GM19328 (cell line): ENCODE results near the gene CDC45.
"Not testable (repeated sequence)": the region's sequence is repeated elsewhere in the genome, so short reads cannot be mapped to it uniquely, and the experiment has no call there.

Experiments
- ATAC-seq: cut with Tn5 transposase; IDR thresholded peaks from one replicate; pipeline ENCODE4 v1.9.1; 2021; ENCODE audit warnings: mild to moderate bottlenecking, moderate library complexity; ENCODE audit not compliant: unreplicated experiment

The CDC45 gene, protein sequence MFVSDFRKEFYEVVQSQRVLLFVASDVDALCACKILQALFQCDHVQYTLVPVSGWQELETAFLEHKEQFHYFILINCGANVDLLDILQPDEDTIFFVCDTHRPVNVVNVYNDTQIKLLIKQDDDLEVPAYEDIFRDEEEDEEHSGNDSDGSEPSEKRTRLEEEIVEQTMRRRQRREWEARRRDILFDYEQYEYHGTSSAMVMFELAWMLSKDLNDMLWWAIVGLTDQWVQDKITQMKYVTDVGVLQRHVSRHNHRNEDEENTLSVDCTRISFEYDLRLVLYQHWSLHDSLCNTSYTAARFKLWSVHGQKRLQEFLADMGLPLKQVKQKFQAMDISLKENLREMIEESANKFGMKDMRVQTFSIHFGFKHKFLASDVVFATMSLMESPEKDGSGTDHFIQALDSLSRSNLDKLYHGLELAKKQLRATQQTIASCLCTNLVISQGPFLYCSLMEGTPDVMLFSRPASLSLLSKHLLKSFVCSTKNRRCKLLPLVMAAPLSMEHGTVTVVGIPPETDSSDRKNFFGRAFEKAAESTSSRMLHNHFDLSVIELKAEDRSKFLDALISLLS

DNA sequence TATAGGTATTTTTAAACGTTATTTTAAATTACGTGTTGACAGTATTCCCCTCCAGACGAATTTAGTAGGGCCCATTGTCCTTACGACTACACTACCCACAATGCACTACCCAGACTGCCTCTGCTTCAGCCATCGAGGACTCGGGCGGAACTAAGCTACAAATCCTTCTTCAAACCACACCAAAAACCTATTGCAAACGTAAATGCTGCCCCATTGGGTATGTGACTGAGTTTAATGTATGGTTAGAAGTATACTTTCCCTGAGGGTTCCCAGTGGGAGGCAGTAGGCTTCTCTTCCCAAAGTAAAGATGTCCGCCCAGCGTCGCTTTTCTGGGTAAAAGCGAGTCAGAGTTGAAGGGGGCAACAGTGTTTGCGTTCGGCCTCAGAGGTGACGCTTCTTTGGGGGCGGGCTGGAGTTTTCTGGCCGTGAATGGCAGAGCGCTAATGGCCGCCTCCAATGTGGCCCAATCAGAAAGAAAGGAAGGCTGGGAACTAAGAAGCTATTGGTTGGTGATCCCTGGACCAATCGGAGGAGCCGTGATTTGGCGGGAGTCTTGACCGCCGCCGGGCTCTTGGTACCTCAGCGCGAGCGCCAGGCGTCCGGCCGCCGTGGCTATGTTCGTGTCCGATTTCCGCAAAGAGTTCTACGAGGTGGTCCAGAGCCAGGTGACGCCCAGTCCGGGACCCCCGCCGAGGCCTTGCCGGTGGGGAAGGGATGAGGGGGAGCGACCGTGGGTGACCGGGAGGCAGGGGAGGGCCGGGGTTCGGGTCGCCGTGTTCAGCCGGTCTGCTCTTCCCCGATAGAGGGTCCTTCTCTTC is at the start of gene CDC45:
Gene CDC45 (plus strand): TSS at position 566 of the 818 bp plus-strand sequence. CDS start 49 bp downstream, at position 615.
- ATAC-seq: peak; percentile 81

DNA sequence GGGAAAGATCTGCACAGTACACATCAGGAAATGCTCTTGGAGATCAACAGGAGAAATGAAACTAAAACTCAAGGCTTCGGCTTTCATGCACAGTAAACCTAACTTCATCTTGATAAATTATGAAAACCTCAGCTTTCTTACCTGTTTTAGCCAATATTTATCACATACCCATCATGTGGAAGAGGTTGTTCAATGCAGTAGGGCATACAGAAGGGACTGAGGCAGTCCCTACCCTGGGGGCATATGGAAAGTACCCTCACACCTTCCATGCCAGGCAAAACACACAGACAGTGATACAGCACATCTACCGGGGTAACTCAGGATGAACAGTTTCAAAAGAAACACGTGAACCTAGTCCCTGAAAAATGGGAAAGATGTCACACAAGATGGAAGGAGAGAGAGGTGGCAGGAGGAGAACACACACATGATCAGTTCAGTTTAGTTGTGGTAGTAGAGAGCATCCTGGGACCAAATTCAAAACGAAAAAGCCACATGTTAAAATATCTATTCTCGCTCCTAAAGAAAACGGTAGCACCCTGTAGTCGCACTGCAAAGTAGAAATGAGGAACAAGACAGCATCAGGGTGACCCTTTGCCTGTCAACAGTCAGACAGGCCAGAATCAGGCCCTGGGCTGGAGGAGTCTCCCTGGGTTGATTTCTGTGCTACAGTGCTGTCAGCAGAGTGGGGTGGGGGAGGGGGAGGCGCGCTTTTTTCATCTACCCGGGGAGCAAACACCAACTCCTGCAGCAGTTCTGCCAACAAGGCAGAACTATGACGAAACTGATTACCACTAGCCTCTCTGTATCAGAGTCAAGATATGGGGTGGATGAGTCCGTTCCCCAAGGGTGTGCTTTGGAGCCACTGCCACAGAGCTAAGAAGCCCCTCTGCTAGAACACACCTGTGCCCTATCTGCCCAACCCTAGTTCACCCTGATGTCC is 49.5 kb upstream of the CDC45 start:
- no peak for ATAC-seq

DNA sequence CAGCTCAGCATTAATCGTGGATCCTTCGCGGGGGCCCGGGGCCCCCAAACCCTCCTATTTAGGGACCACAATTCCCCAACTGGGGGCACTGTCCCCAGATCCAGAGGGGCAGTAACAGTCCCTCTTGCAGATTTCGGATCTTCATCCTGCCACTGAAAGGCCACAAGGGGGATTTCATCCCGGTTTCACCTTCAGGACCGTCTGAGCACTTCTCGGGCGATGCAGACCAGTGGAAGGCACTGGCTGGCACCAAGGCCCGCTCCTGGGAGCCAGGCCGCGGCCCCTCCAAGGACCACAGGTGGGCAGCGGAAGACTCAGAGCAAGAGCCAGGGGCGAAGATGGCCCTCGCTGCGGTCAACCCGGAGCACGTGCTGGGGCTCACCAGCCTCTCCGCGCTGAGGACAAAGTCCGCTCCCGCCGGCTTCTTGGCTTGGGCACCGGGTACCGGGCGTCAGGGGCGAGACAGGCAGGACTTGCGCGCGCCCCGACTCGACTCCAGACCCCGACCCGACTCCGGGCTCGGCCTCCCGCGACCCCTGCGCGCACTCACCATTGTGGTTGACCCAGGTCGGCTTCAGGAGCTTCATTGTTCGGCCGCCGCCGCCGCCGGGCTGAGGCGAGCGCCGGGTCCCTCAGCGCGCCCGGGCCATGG is 48.7 kb upstream of the CDC45 start:
- ATAC-seq: no peak

DNA sequence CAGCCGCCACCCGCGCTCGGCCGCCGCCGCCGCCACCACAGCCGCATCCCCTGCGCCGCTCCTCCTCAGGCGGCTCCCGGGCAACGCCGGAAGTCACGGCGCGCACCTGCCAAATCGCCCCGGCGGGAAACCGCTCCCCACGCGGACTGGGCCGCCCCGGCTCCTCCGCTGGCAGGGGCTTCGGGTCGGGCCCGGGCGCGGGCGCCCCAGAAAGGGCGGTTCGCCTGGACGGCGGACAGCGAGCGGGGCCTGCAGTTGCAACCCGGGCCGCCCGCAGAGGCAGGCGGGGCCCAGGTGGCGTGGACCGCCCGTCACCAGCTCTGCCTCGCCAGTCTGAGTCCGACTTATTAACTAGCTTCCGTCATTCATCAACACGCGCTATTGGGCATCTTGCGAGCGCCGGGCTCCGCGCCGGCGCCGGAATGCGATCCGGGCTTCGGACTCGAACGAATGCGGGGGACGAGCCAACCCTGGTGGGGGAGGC is 48.0 kb upstream of the CDC45 start, which contains the start of gene HIRA:
Gene HIRA (minus strand): TSS at position 85 of the 484 bp plus-strand sequence. CDS start 257 bp downstream, outside the sequence.
- peak; percentile 33 for ATAC-seq

DNA sequence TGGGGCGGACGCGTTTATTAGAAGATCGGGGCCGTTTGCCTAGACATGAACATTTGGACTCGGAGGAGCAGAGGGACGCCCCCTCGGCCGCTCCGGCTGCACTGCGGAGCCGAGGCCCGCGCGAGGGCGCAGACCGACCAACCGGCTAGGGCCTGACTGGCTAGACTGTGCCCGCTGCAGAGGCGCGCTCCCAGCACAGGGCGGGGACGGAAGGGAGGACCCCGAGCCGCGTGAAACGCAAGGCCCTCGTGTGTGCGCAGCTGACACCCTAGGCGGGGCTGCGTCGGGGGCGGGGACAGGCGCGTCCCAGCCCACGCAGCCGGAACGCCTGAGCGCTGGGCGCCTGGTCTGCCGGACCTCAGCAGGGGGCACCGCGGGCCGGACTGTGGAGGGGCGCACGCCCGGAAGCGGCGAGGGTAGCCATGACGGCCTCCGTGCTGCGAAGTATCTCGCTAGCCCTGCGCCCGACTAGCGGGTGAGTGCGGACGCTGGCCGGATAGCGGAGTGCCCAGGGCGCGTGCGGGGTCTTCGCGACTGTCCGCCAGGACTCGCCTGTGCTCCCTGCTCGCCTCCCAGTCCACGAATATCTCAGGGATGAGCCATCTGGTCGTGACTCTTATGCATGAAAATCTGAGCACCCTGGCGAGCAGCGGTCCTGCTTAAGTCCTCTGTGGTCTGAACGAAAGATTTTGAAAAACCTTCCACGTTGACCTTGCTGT is 47.4 kb upstream of the CDC45 start, which contains the start of gene MRPL40:
Gene MRPL40 (plus strand): TSS at position 413 of the 719 bp plus-strand sequence. CDS start 10 bp downstream, at position 423.
- peak; percentile 80 for ATAC-seq

DNA sequence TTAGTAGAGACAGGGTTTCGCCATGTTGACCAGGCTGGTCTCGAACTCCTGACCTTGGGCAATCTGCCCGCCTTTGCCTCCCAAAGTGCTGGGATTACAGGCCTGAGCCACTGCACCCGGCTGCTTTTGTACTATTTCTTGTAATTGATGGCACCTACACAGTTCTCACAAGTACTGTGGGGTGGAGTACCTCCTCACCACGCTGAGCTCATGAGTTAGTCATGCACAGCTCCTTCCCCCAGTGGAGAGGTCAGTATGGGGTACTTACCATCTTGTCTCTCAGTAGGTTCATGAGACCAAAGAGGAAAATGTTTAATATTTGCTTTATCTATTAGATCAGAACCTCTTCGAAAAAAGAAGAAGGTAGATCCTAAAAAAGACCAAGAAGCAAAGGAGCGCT is 45.3 kb upstream of the CDC45 start:
- ATAC-seq: no peak

DNA sequence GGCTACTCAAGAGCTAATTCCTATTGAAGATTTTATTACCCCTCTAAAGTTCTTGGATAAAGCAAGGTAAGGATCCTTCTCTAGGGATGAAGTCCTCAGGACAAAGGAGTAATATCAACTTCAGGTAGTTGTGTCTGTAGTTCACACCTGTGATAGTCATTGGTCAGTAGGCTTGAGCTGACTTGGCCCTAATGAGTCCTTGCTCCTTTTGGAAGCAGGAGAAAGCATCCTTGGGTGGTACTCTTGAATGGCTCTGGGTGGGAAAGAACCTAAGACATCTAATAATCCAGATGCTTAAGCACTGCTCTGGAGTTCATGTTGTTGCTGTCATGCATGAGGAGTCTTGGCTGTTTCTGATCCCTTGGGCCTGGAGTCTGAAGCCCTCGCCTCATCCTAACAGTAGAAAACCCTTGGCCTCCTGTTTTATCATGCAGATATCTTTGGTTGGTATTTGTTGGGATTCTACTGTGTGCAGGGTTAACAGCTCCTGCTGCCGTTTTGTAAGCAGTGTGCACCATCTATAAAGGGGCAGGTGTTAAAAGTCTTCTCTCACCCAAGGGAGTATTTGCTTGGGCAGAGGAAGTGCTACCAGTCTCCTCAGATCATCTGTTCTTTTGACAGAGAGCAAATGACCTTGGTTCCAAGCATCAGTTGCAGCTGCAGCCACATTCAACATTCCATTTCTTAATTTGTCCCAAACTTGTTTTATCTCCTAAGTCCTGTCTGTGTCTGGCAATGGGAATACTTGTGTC is 44.7 kb upstream of the CDC45 start:
- ATAC-seq: no peak

DNA sequence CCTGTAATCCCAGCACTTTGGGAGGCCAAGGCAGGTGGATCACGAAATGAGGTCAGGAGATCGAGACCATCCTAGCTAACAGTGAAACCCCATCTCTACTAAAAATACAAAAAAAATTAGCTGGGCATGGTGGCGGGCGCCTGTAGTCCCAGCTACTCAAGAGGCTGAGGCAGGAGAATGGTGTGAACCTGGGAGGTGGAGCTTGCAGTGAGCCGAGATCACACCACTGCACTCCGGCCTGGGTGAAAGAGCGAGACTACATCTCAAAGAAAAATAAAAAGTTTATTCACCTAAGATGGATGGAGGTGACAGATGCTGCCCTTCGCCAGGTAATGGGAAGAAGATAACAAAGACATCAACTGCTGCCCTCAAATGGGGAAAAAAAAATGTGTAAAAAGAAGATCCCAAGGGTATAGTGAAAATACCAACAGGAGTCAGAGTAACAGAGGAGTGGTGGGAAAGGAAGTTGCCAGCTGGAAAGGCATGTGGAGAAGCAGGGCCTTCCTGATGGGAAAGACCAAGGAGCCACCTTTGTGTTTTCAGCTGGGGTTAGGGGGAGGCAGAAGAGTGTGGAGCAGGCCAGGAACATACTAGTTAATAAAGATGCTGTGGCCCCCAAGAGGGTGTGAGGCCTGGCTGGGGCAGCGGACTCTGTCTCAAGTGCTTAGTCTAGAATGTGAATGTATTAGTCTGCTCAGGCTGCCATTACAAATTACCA is 43.1 kb upstream of the CDC45 start:
- ATAC-seq: not testable (repeated sequence)

DNA sequence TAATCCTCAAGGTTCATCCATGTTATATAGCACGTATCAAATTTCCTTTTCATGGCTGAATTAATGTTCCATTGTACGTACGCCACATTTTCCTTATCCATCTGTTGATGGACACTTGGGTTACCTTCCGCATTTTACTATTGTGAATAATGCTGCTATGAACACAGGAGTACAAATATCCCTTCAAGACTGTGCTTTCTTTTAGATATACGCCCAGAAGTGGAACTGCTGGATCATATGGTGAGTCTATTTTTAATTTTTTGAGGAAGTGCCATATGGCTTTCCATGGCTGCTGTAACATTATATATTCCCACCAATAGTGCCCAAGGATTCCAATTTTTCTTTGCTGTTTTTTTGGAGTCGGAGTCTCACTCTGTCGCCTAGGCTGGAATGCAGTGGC is 41.4 kb upstream of the CDC45 start:
- no peak for ATAC-seq

DNA sequence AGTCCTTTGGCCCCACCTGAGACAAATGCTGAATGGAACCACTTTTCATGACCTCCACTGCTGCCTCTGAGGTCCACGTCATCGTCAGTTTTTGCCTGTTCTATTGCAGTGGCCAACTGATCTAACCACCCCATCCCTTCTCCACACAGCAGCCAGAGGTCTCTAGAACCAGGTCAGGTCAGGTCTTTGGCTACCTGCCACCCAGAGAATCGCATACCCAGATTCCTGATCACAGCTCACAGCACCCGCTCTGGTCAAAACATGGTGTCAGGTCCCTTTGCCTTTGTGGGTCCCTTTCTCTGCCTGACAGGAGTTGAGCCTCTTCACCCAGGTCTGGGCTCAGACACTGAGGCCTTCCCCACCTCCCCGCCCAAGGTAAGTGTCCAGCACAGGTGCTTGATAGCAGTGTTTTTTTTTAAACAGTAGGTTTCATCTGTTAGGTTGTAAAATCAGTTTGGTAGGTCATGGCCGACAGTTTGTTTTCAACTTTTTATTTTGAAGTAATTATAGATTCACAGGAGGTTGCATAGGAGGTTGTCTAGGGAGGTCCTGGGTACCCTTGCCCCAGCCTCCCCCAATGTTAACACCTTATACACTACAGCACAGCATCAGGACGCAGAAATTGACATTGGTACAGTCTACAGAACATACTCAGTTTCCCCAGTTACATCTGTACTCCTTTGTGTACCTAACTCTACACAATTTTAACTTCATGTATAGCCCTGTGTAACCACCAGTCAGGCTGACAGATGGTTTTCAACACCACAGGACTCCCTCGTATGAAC is 39.1 kb upstream of the CDC45 start:
- ATAC-seq: no peak

DNA sequence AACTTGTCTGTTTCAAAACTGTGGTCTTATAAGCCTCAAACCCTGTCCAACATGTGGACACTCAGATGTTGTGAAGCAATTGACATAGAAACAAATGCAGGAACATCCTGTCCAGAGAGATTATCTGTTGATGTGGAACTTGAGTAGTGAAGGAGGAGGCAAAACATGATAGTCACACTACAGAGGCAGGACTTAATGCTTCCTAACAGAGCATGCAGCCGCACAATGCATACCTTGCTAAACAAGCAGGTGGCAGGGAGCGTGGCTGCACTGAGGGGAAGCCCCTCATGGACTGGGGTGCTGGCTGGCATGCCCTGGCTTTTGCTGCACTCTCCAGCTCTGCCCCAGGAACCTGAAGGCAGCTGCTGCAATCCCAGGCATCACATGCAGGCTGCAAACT is 37.6 kb upstream of the CDC45 start:
- ATAC-seq: no peak

DNA sequence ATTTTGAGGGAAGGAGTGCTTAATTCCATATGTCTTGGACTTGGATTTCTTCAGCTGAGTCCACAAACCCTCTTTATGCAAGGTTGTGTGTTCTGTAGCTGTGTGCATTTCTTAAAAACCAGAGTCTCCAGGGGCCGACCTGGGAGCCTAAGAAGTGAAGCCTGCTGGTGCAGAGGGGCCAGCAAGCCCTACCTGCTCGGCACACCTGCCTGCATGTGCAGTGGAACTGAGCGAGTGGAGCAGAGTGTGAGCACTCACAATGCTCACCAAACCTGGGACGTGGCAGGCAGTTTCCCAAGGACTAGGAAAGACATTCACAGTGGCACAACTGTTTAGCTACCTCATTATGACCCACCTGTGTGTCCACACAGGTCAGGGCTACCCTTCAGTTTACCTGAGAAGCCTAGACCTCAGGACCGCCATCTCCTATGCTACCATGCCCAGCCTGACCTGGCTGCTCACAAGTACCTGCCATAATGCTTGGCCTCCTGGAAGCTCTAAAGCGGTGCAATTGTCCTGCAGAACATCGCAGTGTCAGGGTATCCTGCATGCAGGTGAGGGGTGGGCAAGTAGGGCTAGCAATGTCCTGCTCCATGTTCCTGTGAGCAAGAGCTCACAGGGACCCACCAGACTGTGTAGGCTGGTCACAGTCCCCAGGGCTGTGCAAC is 36.0 kb upstream of the CDC45 start:
- ATAC-seq: no peak

DNA sequence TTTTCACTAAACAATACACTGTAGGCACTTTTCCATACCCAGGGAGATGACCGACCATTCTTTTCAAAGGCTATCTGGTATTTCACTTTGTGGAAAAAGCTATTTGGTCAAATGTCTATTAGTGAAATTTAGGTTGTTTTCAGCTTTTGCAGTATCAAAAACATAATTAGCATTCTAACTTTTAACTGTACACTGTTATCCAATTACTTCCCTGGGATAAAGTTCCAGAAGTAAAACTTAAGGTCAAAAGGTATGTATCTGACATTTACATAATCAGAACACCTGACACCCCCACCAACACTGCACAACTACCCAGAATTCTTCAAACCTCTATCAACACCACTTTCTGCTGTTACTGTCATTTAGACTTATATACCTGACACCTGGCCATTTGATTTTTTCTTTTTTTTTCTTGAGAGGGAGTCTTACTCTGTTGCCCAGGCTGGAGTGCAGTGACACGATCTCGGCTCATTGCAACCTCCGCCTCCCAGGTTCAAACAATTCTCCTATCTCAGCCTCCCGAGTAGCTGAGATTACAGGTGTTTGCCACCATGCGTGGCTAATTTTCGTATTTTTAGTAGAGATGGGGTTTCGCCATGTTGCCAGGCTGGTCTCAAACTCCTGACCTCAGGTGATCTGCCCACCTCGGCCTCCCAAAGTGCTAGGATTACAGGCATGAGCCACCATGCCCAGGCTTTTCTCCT is 34.3 kb upstream of the CDC45 start:
- not testable (repeated sequence) for ATAC-seq

DNA sequence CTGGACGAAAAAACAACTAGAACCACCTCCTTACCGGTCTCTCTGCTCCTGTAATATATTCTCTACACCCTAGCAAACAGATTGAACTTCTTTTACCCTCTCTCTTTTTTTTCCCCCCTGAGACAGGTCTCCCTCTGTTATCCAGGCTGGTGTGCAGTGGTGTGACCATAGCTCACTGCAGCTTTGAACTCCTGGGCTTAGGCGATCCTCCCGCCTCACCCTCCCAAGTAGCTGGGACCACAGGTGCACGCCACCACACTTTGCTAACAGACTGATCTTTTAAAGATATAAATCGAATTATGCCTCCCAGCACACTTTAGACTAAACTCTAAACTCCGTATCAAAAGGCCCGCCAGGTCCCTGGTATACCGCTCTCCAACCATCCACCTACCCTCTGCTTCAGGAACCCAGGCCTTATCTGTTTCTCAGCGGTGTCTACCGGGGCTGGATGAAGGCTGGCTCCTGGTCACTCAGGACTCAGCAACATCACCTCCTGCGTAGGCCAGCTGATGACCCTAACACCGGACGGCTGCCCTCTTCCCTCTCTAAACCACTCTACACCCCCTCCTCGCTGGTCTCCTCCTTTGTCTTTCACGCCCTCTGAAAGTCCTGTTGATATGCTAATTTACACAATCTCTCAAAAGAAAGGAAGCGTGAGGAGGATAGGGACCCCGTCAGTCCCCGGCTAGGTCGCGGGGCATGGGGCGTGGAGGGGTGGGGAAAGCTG is 33.0 kb upstream of the CDC45 start:
- no peak for ATAC-seq
